Retinal pigment epithelial cell (primary cell): ENCODE measurements around the gene SUFU.

Experiments used
- DNase-seq: peaks from one replicate; pipeline ENCODE4 v3.0.0-alpha.2; 2010; ENCODE audit warnings: low read depth
- H3K4me3 ChIP-seq: 2 replicates; pipeline ENCODE4 v1.5.1; 2011; ENCODE audit warnings: mild to moderate bottlenecking, low read length, control low read depth, moderate library complexity
- TF ChIP-seq, protein P1 (sequence below): conservative IDR thresholded peaks from 2 replicates; pipeline ENCODE4 v1.5.1; 2011; ENCODE audit warnings: low read depth, low read length, control low read depth, inconsistent platforms

SUFU gene

DNA sequence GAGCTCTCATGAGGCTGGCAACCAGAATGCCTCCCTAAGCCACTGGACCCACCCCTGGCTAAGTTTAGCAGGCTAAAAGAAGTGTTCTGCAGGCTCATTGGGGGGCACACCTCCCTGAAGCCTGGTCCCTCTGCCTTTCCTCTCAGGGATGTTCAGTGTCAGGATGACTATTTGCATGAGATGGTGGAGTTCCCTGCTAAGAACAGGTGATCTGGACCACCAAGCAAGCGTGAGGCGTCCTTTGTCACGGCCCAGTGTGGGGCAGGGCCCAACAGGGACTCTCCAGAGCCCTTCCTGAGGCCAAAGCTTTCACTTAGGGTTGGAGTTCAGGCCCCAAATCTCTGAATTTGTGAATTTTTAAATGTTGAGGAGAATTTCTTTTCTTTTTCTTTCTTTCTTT is 12.0 kb downstream of the SUFU start:
- TF ChIP-seq, protein P1, sequence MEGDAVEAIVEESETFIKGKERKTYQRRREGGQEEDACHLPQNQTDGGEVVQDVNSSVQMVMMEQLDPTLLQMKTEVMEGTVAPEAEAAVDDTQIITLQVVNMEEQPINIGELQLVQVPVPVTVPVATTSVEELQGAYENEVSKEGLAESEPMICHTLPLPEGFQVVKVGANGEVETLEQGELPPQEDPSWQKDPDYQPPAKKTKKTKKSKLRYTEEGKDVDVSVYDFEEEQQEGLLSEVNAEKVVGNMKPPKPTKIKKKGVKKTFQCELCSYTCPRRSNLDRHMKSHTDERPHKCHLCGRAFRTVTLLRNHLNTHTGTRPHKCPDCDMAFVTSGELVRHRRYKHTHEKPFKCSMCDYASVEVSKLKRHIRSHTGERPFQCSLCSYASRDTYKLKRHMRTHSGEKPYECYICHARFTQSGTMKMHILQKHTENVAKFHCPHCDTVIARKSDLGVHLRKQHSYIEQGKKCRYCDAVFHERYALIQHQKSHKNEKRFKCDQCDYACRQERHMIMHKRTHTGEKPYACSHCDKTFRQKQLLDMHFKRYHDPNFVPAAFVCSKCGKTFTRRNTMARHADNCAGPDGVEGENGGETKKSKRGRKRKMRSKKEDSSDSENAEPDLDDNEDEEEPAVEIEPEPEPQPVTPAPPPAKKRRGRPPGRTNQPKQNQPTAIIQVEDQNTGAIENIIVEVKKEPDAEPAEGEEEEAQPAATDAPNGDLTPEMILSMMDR = no peak
- no peak for DNase-seq

GRCh38 chr10:102517553-102517952 is 13.8 kb downstream of the SUFU start:
- H3K4me3 ChIP-seq = no peak overlapping the region
- TF ChIP-seq, protein P1 = no peak
- DNase-seq = no peak

More for the DNA sequence above, 12.0 kb downstream of the SUFU start:
- no peak overlapping the region for H3K4me3 ChIP-seq

DNA sequence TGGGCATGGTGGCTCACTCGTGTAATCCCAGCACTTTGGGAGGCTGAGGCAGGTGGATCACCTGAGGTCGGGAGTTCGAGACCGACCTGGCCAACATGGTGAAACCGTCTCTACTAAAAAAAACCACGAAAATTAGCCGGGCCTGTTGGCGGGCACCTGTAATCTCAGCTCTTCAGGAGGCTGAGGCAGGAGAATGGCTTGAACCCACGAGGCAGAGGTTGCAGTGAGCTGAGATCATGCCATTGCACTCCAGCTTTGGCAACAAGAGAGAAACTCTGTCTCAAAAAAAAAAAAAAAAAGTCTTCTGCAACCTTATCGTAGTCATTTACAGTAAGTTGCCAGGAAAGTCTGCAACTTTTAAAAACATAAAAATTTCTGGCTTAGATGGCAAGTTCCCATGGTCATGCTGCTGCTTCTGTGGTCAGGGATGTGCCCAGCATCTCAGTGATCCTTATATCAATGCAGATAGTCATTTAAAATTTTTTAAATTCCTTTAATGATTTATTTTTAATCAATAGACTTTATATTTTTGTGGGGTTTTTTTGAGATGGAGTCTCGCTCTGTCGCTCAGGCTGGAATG is 15.6 kb downstream of the SUFU start:
- DNase-seq = no peak
- TF ChIP-seq, protein P1 = no peak
- no peak overlapping the region for H3K4me3 ChIP-seq

DNA sequence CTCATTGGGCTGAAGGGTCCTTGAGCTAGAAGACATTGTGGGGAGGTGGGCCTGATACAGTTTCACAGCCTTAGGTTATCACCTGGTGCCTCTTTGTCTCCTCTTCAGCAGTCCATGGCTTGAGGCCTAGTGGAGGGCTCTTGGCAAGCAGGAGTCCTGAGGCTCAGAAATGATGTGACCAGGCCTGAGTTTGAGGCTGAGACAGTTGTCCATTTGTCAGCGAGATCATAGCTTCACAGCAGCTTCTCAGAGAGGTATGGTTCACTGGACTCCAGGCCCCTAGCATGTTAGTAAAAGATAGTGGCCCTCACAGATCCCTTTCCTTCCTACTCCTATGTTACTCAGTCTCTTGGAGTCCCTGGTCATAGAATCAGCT is 19.1 kb downstream of the SUFU start:
- TF ChIP-seq, protein P1 = no peak
- no peak for DNase-seq
- H3K4me3 ChIP-seq = no peak overlapping the region

DNA sequence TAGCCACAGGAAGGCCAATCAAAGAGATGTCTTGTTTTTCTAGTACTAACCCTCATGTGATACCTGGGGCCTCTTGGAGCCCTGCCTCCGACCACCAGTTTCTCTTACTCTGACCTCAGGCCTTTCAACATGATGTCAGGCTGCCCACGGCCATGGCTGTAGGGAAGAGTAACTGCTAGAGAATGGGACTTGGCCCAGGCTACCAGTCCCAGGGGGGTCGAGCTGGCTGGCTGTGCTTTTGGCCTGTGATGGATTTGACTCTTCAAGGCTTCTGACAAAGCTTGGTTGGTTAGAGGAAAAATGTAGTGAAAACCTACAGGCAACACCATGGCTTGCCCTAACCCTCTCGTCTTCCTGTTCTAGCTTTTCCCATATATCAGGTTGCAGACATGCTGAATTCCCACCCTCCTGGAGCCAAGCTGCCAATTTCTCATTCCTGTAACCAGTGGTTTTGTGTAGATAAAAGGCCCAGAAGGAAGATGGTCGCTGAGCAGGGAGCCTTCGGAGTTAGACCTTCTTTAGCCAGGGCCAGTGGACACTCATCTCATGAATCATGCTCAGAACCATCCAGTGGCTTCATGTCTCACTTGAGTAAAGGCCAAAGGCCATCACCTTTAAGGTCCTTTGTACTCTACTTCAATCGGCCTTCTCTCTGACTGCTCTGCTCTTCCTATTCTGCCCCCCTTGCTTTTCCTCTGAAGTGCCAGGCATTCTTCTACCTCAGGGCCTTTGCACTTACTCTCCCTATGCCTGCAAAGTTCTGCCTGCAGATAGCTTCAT is 19.7 kb downstream of the SUFU start:
- TF ChIP-seq, protein P1 = no peak
- no peak overlapping the region for H3K4me3 ChIP-seq
- no peak for DNase-seq

GRCh38 chr10:102524746-102525145 is 21.0 kb downstream of the SUFU start:
- TF ChIP-seq, protein P1 = no peak
- no peak overlapping the region for H3K4me3 ChIP-seq
- no peak for DNase-seq

- no peak overlapping the region for H3K4me3 ChIP-seq
- DNase-seq = no peak
- TF ChIP-seq, protein P1 = no peak
Measured at GRCh38 chr10:102527546-102527945, 23.8 kb downstream of the SUFU start.
